Activated CD4-positive, alpha-beta T cell treated with anti-CD3 and anti-CD28 coated beads for 36 hours (primary cell): ENCODE measurements around the gene MED27. TPM values are rescaled to one million over a fixed set of nuclear protein-coding genes. Genes with fewer than 3 reads are reported as not detected.
"Not testable (repeated sequence)": the region's sequence is repeated elsewhere in the genome, so short reads cannot be mapped to it uniquely, and the experiment has no call there.

Experiments used
- ATAC-seq: fragments of 200-7000 bp; cut with Tn5 transposase; one replicate; pipeline ENCODE4 v1.10.0; 2021; ENCODE audit warnings: mild to moderate bottlenecking, moderate library complexity
- CTCF ChIA-PET: fragments of 350-600 bp; sonication (Branson Sonifier 250); formaldehyde crosslinking; loops from one replicate; lab custom pipeline; 2021; ENCODE audit warnings: antibody characterized with exemption; lab: Charles Lee
- POLR2A ChIA-PET: fragments of 350-600 bp; sonication (Branson Sonifier 250); formaldehyde crosslinking; loops from one replicate; lab custom pipeline; 2021; ENCODE audit warnings: antibody characterized with exemption, inconsistent platforms; lab: Charles Lee
- DNase-seq: peaks from one replicate; pipeline ENCODE4 v3.0.0-alpha.2; 2020
- H3K27ac Mint-ChIP-seq: one replicate; pipeline ENCODE4 v1.8.0; 2021; ENCODE audit warnings: mixed read lengths
- H3K27me3 Mint-ChIP-seq: one replicate; pipeline ENCODE4 v1.8.0; 2021; ENCODE audit warnings: mixed read lengths
- H3K36me3 Mint-ChIP-seq: one replicate; pipeline ENCODE4 v1.8.0; 2021; ENCODE audit warnings: low read depth, mixed read lengths
- H3K4me1 Mint-ChIP-seq: one replicate; pipeline ENCODE4 v1.8.0; 2021; ENCODE audit warnings: mixed read lengths
- H3K4me3 Mint-ChIP-seq: one replicate; pipeline ENCODE4 v1.8.0; 2021; ENCODE audit warnings: mild to moderate bottlenecking, moderate library complexity, mixed read lengths
- H3K9me3 Mint-ChIP-seq: one replicate; pipeline ENCODE4 v1.8.0; 2021; ENCODE audit warnings: low read depth, mixed read lengths
- intact Hi-C, 2 experiments: fragments of 100-400 bp; cut with DNase I in 1 of 2; cut with micrococcal nuclease in 1 of 2; formaldehyde crosslinking; loops; one replicate each; pipeline versions ENCODE4 v1.14.2 to v1.15.1; 2022 to 2024; cut with DNase I, micrococcal nuclease
- total RNA-seq, 2 experiments: library from RNA; stranded (reverse); gene quantifications; one replicate each; pipeline ENCODE4 v1.2.3, GENCODE V29; 2021

MED27 gene
- total RNA-seq, 2 experiments from 2014 or later: 29.1 to 32.5 TPM

DNA sequence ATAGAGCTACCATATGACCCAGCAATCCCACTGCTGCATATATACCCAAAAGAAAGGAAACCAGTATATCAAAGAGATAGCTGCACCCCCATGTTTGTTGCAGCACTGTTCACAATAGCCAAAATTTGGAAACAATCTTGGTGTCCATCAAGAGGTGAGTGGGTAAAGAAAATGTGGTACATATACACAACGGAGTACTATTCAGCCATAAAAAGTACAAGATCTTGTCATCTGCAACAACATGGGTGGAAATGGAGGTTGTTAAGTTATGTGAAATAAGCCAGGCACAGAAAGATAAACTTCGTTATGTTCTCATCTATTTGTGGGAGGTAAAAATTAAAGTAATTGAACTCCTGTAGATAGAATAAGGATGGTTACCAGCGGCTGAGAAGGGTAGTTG lies 145.0 kb downstream of the MED27 start:
- ATAC-seq: no peak
- POLR2A ChIA-PET: no interaction called here

DNA sequence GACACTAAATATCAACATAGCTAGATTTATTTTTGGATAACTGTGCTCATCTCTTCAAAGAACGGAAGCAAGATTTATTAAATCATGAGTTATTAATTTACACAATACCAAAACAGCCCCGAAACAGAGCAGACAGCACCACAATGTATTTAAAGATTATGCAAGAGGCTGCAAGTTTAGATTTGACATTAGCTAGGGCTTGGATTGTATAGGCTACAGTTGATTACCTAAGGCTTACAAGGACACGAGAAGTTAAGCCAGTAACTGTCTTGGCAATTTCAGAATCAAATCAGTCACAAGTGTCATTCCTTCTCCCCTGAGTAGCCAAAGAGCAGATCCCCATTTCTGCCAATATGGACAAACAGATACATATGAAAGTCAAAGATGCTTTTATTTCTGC lies 152.6 kb downstream of the MED27 start:
- no peak for ATAC-seq
- intact Hi-C loops: no loop called here
- Mint-ChIP-seq H3K27me3 (no peaks in the 10 kb centered on the region), H3K27ac (no peak overlapping the region), H3K9me3 (no peaks in the 10 kb centered on the region), H3K4me1 (peaks cover 8% of the 10 kb centered on the region), H3K4me3 (no peak overlapping the region), H3K36me3 (peaks cover 10% of the 10 kb centered on the region)
- DNase-seq: no peak
- ChIA-PET CTCF (no interaction called here), POLR2A (no interaction called here)

More for the DNA sequence above, 145.0 kb downstream of the MED27 start:
- intact Hi-C loops: no loop called here
- no peaks in the 10 kb centered on the region for H3K27me3 Mint-ChIP-seq
- no peak overlapping the region for H3K27ac Mint-ChIP-seq
- DNase-seq: no peak
- CTCF ChIA-PET: interaction anchor here (0.7 kb wide), 1 partner anchor 574 kb away, joined by 3 read pairs; no protein-coding TSS in a partner anchor
- H3K4me1 Mint-ChIP-seq: no peaks in the 10 kb centered on the region
- H3K4me3 Mint-ChIP-seq: no peak overlapping the region
- peaks cover 2% of the 10 kb centered on the region for H3K9me3 Mint-ChIP-seq
- peaks cover 30% of the 10 kb centered on the region for H3K36me3 Mint-ChIP-seq

DNA sequence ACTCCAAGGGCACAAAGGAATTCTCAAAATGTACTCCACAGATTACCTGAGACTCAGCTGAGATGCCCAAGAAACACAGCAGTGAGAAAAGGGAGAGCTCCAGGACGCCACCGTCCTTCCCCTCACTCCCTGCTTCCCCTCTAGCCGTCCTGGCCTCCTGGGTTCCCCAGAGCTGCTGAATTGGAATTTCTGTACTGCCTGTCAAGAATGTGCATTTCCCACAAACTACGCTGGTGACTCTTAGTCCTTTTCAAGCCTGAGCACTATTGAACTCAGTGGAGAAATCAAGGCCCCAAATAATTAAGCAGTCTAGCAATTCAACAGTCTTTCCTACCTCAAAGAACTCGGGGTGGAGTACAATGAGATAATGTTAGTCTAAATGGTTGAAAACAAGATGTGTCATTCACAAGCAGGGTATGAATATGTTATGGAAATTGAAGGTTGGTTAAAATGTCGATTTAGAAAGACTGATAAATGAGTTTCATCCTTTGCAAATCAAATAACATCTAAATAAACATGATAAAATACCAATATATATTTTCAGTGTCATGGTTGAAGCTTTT lies 153.2 kb downstream of the MED27 start:
- DNase-seq (no peak), ATAC-seq (no peak)
- ChIA-PET POLR2A (no interaction called here), CTCF (no interaction called here)
- intact Hi-C loops: no loop called here
- Mint-ChIP-seq H3K27me3 (no peaks in the 10 kb centered on the region), H3K27ac (no peak overlapping the region), H3K36me3 (peaks cover 12% of the 10 kb centered on the region), H3K9me3 (no peaks in the 10 kb centered on the region), H3K4me3 (no peak overlapping the region), H3K4me1 (peaks cover 8% of the 10 kb centered on the region)

DNA sequence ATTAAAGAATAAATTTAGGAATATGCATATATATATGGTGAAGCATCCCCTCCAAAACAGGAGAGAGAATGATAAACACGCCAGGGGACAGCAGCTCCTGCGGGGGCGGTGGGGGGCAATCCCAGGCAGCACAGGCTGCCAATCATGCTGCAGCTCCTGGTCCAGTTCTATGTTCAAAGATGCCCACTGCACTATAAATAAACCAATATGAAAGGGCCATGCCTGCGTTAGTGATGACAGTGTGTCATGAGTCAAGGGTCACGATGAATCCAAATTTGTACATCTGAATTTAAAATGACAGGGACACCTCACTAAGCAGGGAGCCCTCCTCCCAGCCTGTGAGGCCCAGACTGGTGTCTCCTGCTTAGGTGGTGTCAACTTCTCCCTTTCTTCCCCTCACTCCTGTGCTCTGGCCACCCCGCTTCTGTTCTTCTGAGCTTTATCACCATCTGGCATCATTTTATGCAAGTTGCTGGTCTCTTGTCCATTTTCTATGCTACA lies 153.9 kb downstream of the MED27 start:
- ChIA-PET POLR2A (no interaction called here), CTCF (no interaction called here)
- no peak for ATAC-seq

DNA sequence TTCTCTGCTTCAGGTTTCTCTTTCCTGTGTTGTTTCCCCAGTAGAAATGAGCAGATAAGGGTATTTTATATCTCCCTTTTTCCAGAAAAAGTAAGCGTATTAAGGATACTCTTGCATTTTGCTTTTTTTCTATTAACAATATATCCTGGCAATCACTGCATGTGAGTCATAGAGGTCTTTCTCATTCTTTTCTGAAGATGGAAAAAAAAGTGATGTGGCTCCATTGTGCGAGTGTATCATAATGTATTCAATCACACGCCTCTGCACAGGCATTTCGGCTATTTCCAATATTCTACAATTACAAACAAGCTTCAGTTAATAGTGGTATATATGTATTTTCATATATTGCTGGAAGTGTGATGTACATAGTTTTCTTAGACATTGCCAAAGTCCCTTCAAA lies 155.9 kb downstream of the MED27 start:
- ATAC-seq (no peak), DNase-seq (no peak)
- Mint-ChIP-seq H3K4me1 (peaks cover 15% of the 10 kb centered on the region), H3K36me3 (peaks cover 11% of the 10 kb centered on the region), H3K9me3 (no peaks in the 10 kb centered on the region), H3K27ac (no peak overlapping the region), H3K27me3 (no peaks in the 10 kb centered on the region), H3K4me3 (no peak overlapping the region)
- POLR2A ChIA-PET: no interaction called here
- intact Hi-C loops: no loop called here
- CTCF ChIA-PET: no interaction called here

More for the DNA sequence above, 153.9 kb downstream of the MED27 start:
- no peaks in the 10 kb centered on the region for H3K27me3 Mint-ChIP-seq
- peaks cover 8% of the 10 kb centered on the region for H3K4me1 Mint-ChIP-seq
- H3K27ac Mint-ChIP-seq: no peak overlapping the region
- DNase-seq: no peak
- peaks cover 11% of the 10 kb centered on the region for H3K36me3 Mint-ChIP-seq
- H3K9me3 Mint-ChIP-seq: no peaks in the 10 kb centered on the region
- H3K4me3 Mint-ChIP-seq: no peak overlapping the region
- intact Hi-C loops: no loop called here

DNA sequence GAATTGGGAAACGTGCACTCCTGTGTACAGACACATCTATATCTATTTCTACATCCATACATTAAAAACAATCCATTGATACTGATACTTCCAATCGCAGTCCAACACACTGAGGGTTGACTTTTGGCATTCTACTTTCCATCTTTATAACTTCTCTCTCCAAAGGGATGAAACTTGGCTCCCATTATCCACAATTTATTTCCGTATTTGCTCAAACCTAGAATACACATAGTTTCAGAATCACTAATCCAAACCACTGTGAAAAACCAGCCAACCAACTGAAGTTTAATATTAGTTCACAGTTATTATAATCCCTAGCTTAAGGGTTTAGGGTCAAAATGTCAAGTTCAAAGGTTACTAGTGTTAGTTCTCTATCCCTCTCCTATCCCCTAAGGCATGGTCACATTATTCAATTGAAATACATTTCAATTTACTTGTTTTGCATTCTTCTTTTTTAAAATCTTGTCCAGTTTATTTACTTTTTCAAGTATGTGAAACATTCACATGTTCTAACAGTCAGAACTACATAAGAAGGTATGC lies 156.5 kb downstream of the MED27 start:
- ChIA-PET POLR2A (no interaction called here), CTCF (no interaction called here)
- Mint-ChIP-seq H3K27ac (no peak overlapping the region), H3K9me3 (no peaks in the 10 kb centered on the region), H3K27me3 (no peaks in the 10 kb centered on the region), H3K36me3 (peaks cover 11% of the 10 kb centered on the region), H3K4me1 (peaks cover 15% of the 10 kb centered on the region), H3K4me3 (no peak overlapping the region)
- intact Hi-C loops: no loop called here
- ATAC-seq: no peak
- no peak for DNase-seq

DNA sequence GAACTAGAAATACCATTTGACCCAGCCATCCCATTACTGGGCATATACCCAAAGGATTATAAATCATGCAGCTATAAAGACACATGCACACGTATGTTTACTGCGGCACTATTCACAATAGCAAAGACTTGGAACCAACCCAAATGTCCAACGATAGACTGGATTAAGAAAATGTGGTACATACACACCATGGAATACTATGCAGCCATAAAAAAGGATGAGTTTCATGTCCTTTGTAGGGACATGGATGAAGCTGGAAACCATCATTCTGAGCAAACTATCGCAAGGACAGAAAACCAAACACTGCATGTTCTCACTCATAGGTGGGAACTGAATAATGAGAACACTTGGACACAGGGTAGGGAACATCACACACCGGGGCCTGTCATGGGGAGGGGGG lies 158.0 kb downstream of the MED27 start:
- POLR2A ChIA-PET, ATAC-seq, H3K27me3 Mint-ChIP-seq, intact Hi-C loops, H3K4me3 Mint-ChIP-seq, H3K27ac Mint-ChIP-seq, DNase-seq, CTCF ChIA-PET, H3K9me3 Mint-ChIP-seq: not testable (repeated sequence)
- peaks cover 15% of the 10 kb centered on the region for H3K4me1 Mint-ChIP-seq
- peaks cover 11% of the 10 kb centered on the region for H3K36me3 Mint-ChIP-seq

DNA sequence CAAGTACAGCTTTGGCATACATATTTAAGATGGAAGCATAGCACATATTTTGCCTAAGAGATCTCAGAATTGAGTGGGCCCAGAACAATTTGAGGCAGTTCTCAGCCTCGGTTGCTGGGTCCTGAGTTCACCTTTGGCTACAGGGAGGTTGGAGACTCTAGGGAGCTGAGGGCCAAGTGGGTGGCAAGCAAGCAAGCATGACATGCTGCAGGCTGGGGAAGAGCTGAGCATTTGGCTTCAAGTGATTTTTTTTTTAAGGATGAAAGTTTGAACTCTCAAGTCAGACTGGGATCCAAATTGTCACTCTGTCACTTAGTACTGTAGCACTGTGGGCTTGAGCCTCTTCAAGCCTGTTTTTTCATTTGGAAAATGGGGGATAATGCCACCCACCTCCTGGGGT lies 160.5 kb downstream of the MED27 start:
- H3K9me3 Mint-ChIP-seq: no peaks in the 10 kb centered on the region
- POLR2A ChIA-PET: no interaction called here
- CTCF ChIA-PET: no interaction called here
- H3K27me3 Mint-ChIP-seq: no peaks in the 10 kb centered on the region
- peaks cover 15% of the 10 kb centered on the region for H3K4me1 Mint-ChIP-seq
- H3K27ac Mint-ChIP-seq: no peak overlapping the region
- H3K36me3 Mint-ChIP-seq: peaks cover 11% of the 10 kb centered on the region
- DNase-seq (no peak), ATAC-seq (no peak)
- intact Hi-C loops: no loop called here
- no peak overlapping the region for H3K4me3 Mint-ChIP-seq

DNA sequence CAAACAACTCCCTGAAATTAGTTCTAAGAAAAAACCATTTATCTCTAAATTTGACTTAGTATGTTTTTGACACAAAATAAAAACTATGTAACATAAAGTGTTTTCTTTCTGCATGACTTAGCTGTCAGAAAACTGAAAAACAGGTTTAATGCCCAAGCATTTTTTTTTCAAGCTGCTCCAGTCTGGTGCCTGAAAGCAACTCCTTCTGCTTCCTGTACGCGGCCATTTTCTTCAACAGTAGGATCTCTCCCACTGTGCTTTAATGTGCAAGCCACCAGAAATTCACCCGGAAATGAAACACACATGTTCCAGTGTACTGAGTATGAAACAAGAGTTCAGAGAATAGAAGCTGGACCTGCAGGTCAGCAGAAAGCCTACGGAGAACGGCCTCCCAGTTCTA lies 161.2 kb downstream of the MED27 start:
- DNase-seq (no peak), ATAC-seq (no peak)
- H3K27me3 Mint-ChIP-seq: no peaks in the 10 kb centered on the region
- no peak overlapping the region for H3K27ac Mint-ChIP-seq
- CTCF ChIA-PET: no interaction called here
- H3K4me1 Mint-ChIP-seq: peaks cover 10% of the 10 kb centered on the region
- H3K36me3 Mint-ChIP-seq: peaks cover 10% of the 10 kb centered on the region
- POLR2A ChIA-PET: no interaction called here
- no peaks in the 10 kb centered on the region for H3K9me3 Mint-ChIP-seq
- intact Hi-C loops: no loop called here
- no peak overlapping the region for H3K4me3 Mint-ChIP-seq

DNA sequence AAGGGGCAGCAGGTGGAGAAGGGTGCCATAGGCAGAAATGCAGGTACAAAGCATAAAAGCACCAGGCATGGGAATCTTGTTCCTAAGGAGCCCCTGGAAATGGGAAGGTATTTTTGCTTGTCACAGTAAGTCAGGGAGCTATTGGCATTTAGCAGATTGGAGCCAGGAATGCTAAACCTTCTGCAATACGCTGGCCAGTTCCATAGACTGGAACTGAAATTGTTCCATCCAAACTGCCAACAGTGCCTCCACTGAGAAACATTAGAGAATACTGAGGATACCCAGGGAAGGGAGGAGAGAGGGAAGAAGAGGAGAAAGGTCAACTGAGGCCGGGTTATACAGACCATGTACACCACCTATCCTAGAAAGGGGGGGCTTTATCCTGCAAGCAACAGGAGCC lies 162.7 kb downstream of the MED27 start:
- H3K36me3 Mint-ChIP-seq: peaks cover 2% of the 10 kb centered on the region
- ATAC-seq (no peak), DNase-seq (no peak)
- H3K27me3 Mint-ChIP-seq: no peaks in the 10 kb centered on the region
- H3K27ac Mint-ChIP-seq: no peak overlapping the region
- H3K9me3 Mint-ChIP-seq: no peaks in the 10 kb centered on the region
- CTCF ChIA-PET: no interaction called here
- intact Hi-C loops: no loop called here
- H3K4me1 Mint-ChIP-seq: peaks cover 6% of the 10 kb centered on the region
- no peak overlapping the region for H3K4me3 Mint-ChIP-seq
- POLR2A ChIA-PET: no interaction called here

DNA sequence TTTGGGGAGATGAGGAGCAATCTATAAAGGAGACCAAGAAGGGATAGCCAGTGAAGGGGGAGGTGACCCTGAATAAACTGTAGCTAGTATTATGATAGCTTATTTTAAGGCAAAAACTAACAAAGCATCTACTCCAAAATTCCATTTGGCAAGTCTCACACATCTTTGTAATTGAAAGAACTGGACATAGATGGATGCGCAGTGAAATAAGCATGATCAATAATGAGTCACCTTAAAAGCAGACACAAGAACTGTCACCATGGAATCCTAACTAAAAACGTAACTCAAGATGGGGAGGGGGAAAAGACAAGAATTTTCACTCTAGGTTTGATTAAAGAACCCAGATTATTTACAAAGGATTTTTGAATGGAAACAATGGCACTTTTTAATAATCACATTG lies 164.5 kb downstream of the MED27 start:
- Mint-ChIP-seq H3K4me3 (no peak overlapping the region), H3K27me3 (no peaks in the 10 kb centered on the region), H3K36me3 (no peaks in the 10 kb centered on the region), H3K4me1 (peaks cover 4% of the 10 kb centered on the region), H3K9me3 (no peaks in the 10 kb centered on the region), H3K27ac (no peak overlapping the region)
- intact Hi-C loops: no loop called here
- CTCF ChIA-PET: no interaction called here
- POLR2A ChIA-PET: no interaction called here
- no peak for ATAC-seq
- DNase-seq: no peak

DNA sequence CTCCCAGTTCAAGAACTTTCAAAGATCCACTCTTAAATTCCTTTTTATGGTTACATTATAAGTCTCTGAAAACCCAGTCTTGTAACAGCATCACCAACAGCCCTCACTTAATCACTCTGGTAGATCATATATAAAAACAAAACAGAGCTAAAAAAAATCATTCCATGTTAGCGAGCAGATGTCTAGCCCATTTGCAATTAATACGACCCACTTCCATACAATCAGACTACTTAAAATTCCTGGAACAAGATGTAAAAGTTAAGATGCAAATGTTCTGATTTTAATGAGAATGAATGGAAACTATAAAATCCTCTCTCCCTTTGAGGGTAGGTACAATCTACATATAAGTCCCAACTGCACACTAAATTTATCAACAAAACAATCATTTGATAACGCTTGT lies 167.0 kb downstream of the MED27 start:
- ChIA-PET CTCF (no interaction called here), POLR2A (no interaction called here)
- H3K27me3 Mint-ChIP-seq: no peaks in the 10 kb centered on the region
- DNase-seq (no peak), ATAC-seq (no peak)
- no peak overlapping the region for H3K4me3 Mint-ChIP-seq
- intact Hi-C loops: no loop called here
- no peaks in the 10 kb centered on the region for H3K36me3 Mint-ChIP-seq
- no peaks in the 10 kb centered on the region for H3K9me3 Mint-ChIP-seq
- H3K4me1 Mint-ChIP-seq: no peaks in the 10 kb centered on the region
- no peak overlapping the region for H3K27ac Mint-ChIP-seq
